Calu3 (cell line): Measurements from ENCODE around the gene STX8. TPM values are rescaled to one million over a fixed set of nuclear protein-coding genes. Genes with fewer than 3 reads are reported as not detected.

Source experiments
- BruUV-seq: library from RNA; stranded (reverse); fragments of 400-500 nt; replicated peaks from 2 replicates; lab custom pipeline; 2021; lab: Mats Ljungman, UMichigan
- CTCF ChIA-PET: fragments of 300-600 bp; sonication (Branson Sonifier 250); formaldehyde crosslinking; loops from one replicate; lab custom pipeline; 2022; ENCODE audit warnings: antibody characterized with exemption; lab: Charles Lee
- DNase-seq: peaks from one replicate; pipeline ENCODE4 v3.0.0; 2022
- H3K27ac Mint-ChIP-seq: one replicate; pipeline ENCODE4 v1.8.0; 2022; ENCODE audit warnings: mixed read lengths; ENCODE audit not compliant: unreplicated experiment
- H3K27me3 Mint-ChIP-seq: one replicate; pipeline ENCODE4 v1.8.0; 2022; ENCODE audit warnings: mixed read lengths; ENCODE audit not compliant: unreplicated experiment
- H3K36me3 Mint-ChIP-seq: one replicate; pipeline ENCODE4 v1.8.0; 2022; ENCODE audit warnings: mild to moderate bottlenecking, moderate library complexity, mixed read lengths; ENCODE audit not compliant: insufficient read depth, unreplicated experiment
- H3K4me1 Mint-ChIP-seq: one replicate; pipeline ENCODE4 v1.8.0; 2022; ENCODE audit warnings: mild to moderate bottlenecking, low read depth, mixed read lengths; ENCODE audit not compliant: unreplicated experiment
- H3K4me3 Mint-ChIP-seq: one replicate; pipeline ENCODE4 v1.8.0; 2022; ENCODE audit warnings: mild to moderate bottlenecking, low read depth, moderate library complexity, mixed read lengths; ENCODE audit not compliant: unreplicated experiment
- H3K9me3 Mint-ChIP-seq: one replicate; pipeline ENCODE4 v1.8.0; 2022; ENCODE audit warnings: low read depth, mixed read lengths; ENCODE audit not compliant: unreplicated experiment
- CTCF ChIP-seq: fragments of 200-600 bp; IDR thresholded peaks from one replicate; pipeline ENCODE4 v1.8.0; 2022; ENCODE audit warnings: antibody characterized with exemption; ENCODE audit not compliant: unreplicated experiment
- intact Hi-C: fragments of 100-400 bp; cut with micrococcal nuclease; formaldehyde crosslinking; loops from one replicate; pipeline ENCODE4 v1.10.0; 2022; ENCODE audit not compliant: unreplicated experiment
- total RNA-seq: library from RNA; stranded (reverse); gene quantifications from 2 replicates; pipeline ENCODE4 v1.2.3, GENCODE V29; 2022

The STX8 gene
- total RNA-seq, 1 experiment from 2014 or later, result 32.4 TPM

- no peak for TF ChIP-seq CTCF
- intact Hi-C loops, result no loop called here
- Mint-ChIP-seq H3K4me3 (no peak overlapping the region), H3K27me3 (no peaks in the 10 kb centered on the region), H3K9me3 (no peaks in the 10 kb centered on the region), H3K27ac (no peak overlapping the region), H3K36me3 (no peaks in the 10 kb centered on the region), H3K4me1 (no peaks in the 10 kb centered on the region)
- DNase-seq, result no peak
- no TSS peak for BruUV-seq
- CTCF ChIA-PET, result no interaction called here
Observed at GRCh38 chr17:9255833-9256232, 319.8 kb downstream of the STX8 start.

GRCh38 chr17:9254841-9255240, 320.8 kb downstream of the STX8 start:
- DNase-seq, result no peak

GRCh38 chr17:9253308-9253707, 322.3 kb downstream of the STX8 start:
- no peaks in the 10 kb centered on the region for H3K9me3 Mint-ChIP-seq
- H3K27ac Mint-ChIP-seq, result no peak overlapping the region
- no peak overlapping the region for H3K4me3 Mint-ChIP-seq
- H3K27me3 Mint-ChIP-seq, result no peaks in the 10 kb centered on the region
- no peak for DNase-seq
- no peak for TF ChIP-seq CTCF
- no peaks in the 10 kb centered on the region for H3K4me1 Mint-ChIP-seq
- intact Hi-C loops, result no loop called here
- CTCF ChIA-PET, result interaction anchor here (0.8 kb wide), 1 partner anchor 421 kb away, joined by 10 read pairs; no protein-coding TSS in a partner anchor
- no peaks in the 10 kb centered on the region for H3K36me3 Mint-ChIP-seq
- no TSS peak for BruUV-seq

More at GRCh38 chr17:9254841-9255240, 320.8 kb downstream of the STX8 start:
- Mint-ChIP-seq H3K27ac (no peak overlapping the region), H3K9me3 (no peaks in the 10 kb centered on the region), H3K36me3 (no peaks in the 10 kb centered on the region), H3K27me3 (no peaks in the 10 kb centered on the region), H3K4me3 (no peak overlapping the region), H3K4me1 (no peaks in the 10 kb centered on the region)
- CTCF ChIA-PET, result interaction anchor here (0.6 kb wide), 1 partner anchor 966 kb away, joined by 3 read pairs; no protein-coding TSS in a partner anchor
- intact Hi-C loops, result no loop called here
- no TSS peak for BruUV-seq
- no peak for TF ChIP-seq CTCF

- TF ChIP-seq CTCF, result no peak
- H3K9me3 Mint-ChIP-seq, result no peaks in the 10 kb centered on the region
- no peak for DNase-seq
- no peak overlapping the region for H3K4me3 Mint-ChIP-seq
- BruUV-seq, result no TSS peak
- no peak overlapping the region for H3K27ac Mint-ChIP-seq
- no peaks in the 10 kb centered on the region for H3K4me1 Mint-ChIP-seq
- no peaks in the 10 kb centered on the region for H3K27me3 Mint-ChIP-seq
- CTCF ChIA-PET, result no interaction called here
- no peaks in the 10 kb centered on the region for H3K36me3 Mint-ChIP-seq
- intact Hi-C loops, result no loop called here
Observed at GRCh38 chr17:9251273-9251672, 324.3 kb downstream of the STX8 start.
